HG03175 (cell line): ENCODE results near the gene TMEM107.
"Not testable (repeated sequence)": the region's sequence is repeated elsewhere in the genome, so short reads cannot be mapped to it uniquely, and the experiment has no call there.

ENCODE experiments used
- ATAC-seq: cut with Tn5 transposase; IDR thresholded peaks from one replicate; pipeline ENCODE4 v1.9.1; 2021; ENCODE audit warnings: mild to moderate bottlenecking, moderate library complexity; ENCODE audit not compliant: unreplicated experiment

Gene TMEM107

GRCh38 chr17:8189711-8190477, 13.7 kb upstream of the TMEM107 start, which contains the start of gene BORCS6:
BORCS6 (minus strand) TSS chr17:8190180; CDS start chr17:8190140, 40 bp downstream.
- ATAC-seq: peak; percentile 53

- ATAC-seq: no peak
Measured at GRCh38 chr17:8189041-8189710, 13.0 kb upstream of the TMEM107 start.

- ATAC-seq: no peak
Measured at GRCh38 chr17:8188263-8188839, 12.2 kb upstream of the TMEM107 start.

GRCh38 chr17:8187517-8188262, 11.5 kb upstream of the TMEM107 start:
- peak; percentile 16 for ATAC-seq

GRCh38 chr17:8186787-8187516, 10.8 kb upstream of the TMEM107 start:
- peak; percentile 40 for ATAC-seq

- no peak for ATAC-seq
Measured at GRCh38 chr17:8186446-8186786, 10.2 kb upstream of the TMEM107 start.

- ATAC-seq: no peak
Measured at GRCh38 chr17:8185582-8186445, 9.6 kb upstream of the TMEM107 start.

GRCh38 chr17:8176998-8177731, 985 bp upstream of the TMEM107 start:
- no peak for ATAC-seq

GRCh38 chr17:8175795-8176196, 384 bp downstream of the TMEM107 start:
- peak; percentile 3 for ATAC-seq

GRCh38 chr17:8173871-8174322, 2.3 kb downstream of the TMEM107 start:
- no peak for ATAC-seq

- ATAC-seq: peak; percentile 68
Measured at GRCh38 chr17:8173056-8173870, 2.9 kb downstream of the TMEM107 start.

GRCh38 chr17:8170186-8170585, 6.0 kb downstream of the TMEM107 start:
- not testable (repeated sequence) for ATAC-seq

GRCh38 chr17:8167526-8167925, 8.7 kb downstream of the TMEM107 start:
- ATAC-seq: no peak

GRCh38 chr17:8166731-8167130, 9.4 kb downstream of the TMEM107 start:
- ATAC-seq: no peak

- no peak for ATAC-seq
Measured at GRCh38 chr17:8164815-8165131, 11.4 kb downstream of the TMEM107 start.

- no peak for ATAC-seq
Measured at GRCh38 chr17:8163978-8164814, 12.0 kb downstream of the TMEM107 start.
